HEK293 (cell line): ENCODE measurements around the gene ZNF541.

Source experiments
- BCL11A ChIP-seq: fragments of 450-650 bp; formaldehyde crosslinking; IDR thresholded peaks from 2 replicates; pipeline ENCODE4 v1.5.1; 2016; ENCODE audit warnings: low read depth, missing biosample characterization, missing genetic modification characterization
- CTCF ChIP-seq: fragments of 450-650 bp; formaldehyde crosslinking; IDR thresholded peaks from 2 replicates; pipeline ENCODE4 v1.5.1; 2016; ENCODE audit warnings: missing biosample characterization, missing genetic modification characterization
- EGR2 ChIP-seq: fragments of 450-650 bp; formaldehyde crosslinking; IDR thresholded peaks from 2 replicates; pipeline ENCODE4 v1.5.1; 2016; ENCODE audit warnings: low read depth, missing biosample characterization, missing genetic modification characterization
- ZBTB44 ChIP-seq: fragments of 450-650 bp; IDR thresholded peaks from 2 replicates; pipeline ENCODE4 v1.5.1; 2018; ENCODE audit warnings: missing biosample characterization, mild to moderate bottlenecking, missing genetic modification characterization
- ZBTB49 ChIP-seq: fragments of 450-650 bp; formaldehyde crosslinking; IDR thresholded peaks from 2 replicates; pipeline ENCODE4 v1.5.1; 2016; ENCODE audit warnings: missing biosample characterization, missing genetic modification characterization, low read depth
- ZFHX2 ChIP-seq: fragments of 450-650 bp; formaldehyde crosslinking; conservative IDR thresholded peaks from 2 replicates; pipeline ENCODE4 v1.5.1; 2016; ENCODE audit warnings: missing biosample characterization, missing genetic modification characterization
- ZNF114 ChIP-seq: fragments of 450-650 bp; formaldehyde crosslinking; IDR thresholded peaks from 2 replicates; pipeline ENCODE4 v1.5.0; 2017; ENCODE audit warnings: missing biosample characterization, missing genetic modification characterization
- ZNF140 ChIP-seq: fragments of 450-650 bp; formaldehyde crosslinking; IDR thresholded peaks from 2 replicates; pipeline ENCODE4 v1.5.1; 2016; ENCODE audit warnings: missing biosample characterization, missing genetic modification characterization
- ZNF157 ChIP-seq: fragments of 450-650 bp; formaldehyde crosslinking; IDR thresholded peaks from 2 replicates; pipeline ENCODE4 v1.5.1; 2016; ENCODE audit warnings: missing biosample characterization, missing genetic modification characterization
- ZNF211 ChIP-seq: fragments of 450-650 bp; formaldehyde crosslinking; IDR thresholded peaks from 2 replicates; pipeline ENCODE4 v1.5.1; 2016; ENCODE audit warnings: low read depth, missing biosample characterization, missing genetic modification characterization
- ZNF214 ChIP-seq: fragments of 450-650 bp; formaldehyde crosslinking; IDR thresholded peaks from 2 replicates; pipeline ENCODE4 v1.5.1; 2017; ENCODE audit warnings: missing biosample characterization, mild to moderate bottlenecking, missing genetic modification characterization, borderline replicate concordance
- ZNF239 ChIP-seq: fragments of 450-650 bp; formaldehyde crosslinking; IDR thresholded peaks from 2 replicates; pipeline ENCODE4 v1.5.1; 2016; ENCODE audit warnings: missing biosample characterization, missing genetic modification characterization
- ZNF266 ChIP-seq: fragments of 450-650 bp; formaldehyde crosslinking; IDR thresholded peaks from 2 replicates; pipeline ENCODE4 v1.5.1; 2016; ENCODE audit warnings: missing biosample characterization, missing genetic modification characterization, low read depth
- ZNF362 ChIP-seq: fragments of 450-650 bp; formaldehyde crosslinking; IDR thresholded peaks from 2 replicates; pipeline ENCODE4 v1.5.1; 2016; ENCODE audit warnings: missing biosample characterization, missing genetic modification characterization
- ZNF398 ChIP-seq: fragments of 450-650 bp; formaldehyde crosslinking; IDR thresholded peaks from 2 replicates; pipeline ENCODE4 v1.5.1; 2017; ENCODE audit warnings: missing biosample characterization, missing genetic modification characterization
- ZNF501 ChIP-seq: fragments of 450-650 bp; formaldehyde crosslinking; IDR thresholded peaks from 2 replicates; pipeline ENCODE4 v1.5.1; 2016; ENCODE audit warnings: missing biosample characterization, missing genetic modification characterization
- ZNF529 ChIP-seq: fragments of 450-650 bp; formaldehyde crosslinking; IDR thresholded peaks from 2 replicates; pipeline ENCODE4 v1.5.1; 2017; ENCODE audit warnings: missing genetic modification characterization, missing biosample characterization; ENCODE audit not compliant: insufficient replicate concordance
- ZNF530 ChIP-seq: fragments of 450-650 bp; formaldehyde crosslinking; IDR thresholded peaks from 2 replicates; pipeline ENCODE4 v1.5.1; 2016; ENCODE audit warnings: low read depth, missing biosample characterization, missing genetic modification characterization
- ZNF558 ChIP-seq: fragments of 450-650 bp; formaldehyde crosslinking; IDR thresholded peaks from 2 replicates; pipeline ENCODE4 v1.5.1; 2016; ENCODE audit warnings: missing biosample characterization, missing genetic modification characterization
- ZNF560 ChIP-seq: fragments of 450-650 bp; formaldehyde crosslinking; IDR thresholded peaks from 2 replicates; pipeline ENCODE4 v1.5.1; 2017; ENCODE audit warnings: missing biosample characterization, missing genetic modification characterization, borderline replicate concordance
- ZNF623 ChIP-seq: fragments of 450-650 bp; formaldehyde crosslinking; IDR thresholded peaks from 2 replicates; pipeline ENCODE4 v1.5.1; 2016; ENCODE audit warnings: missing biosample characterization, missing genetic modification characterization
- ZNF701 ChIP-seq: fragments of 450-650 bp; formaldehyde crosslinking; IDR thresholded peaks from 2 replicates; pipeline ENCODE4 v1.5.1; 2016; ENCODE audit warnings: missing biosample characterization, missing genetic modification characterization
- ZNF785 ChIP-seq: fragments of 450-650 bp; formaldehyde crosslinking; IDR thresholded peaks from 2 replicates; pipeline ENCODE4 v1.5.1; 2016; ENCODE audit warnings: missing biosample characterization, missing genetic modification characterization
- ZNF791 ChIP-seq: fragments of 450-650 bp; formaldehyde crosslinking; IDR thresholded peaks from 2 replicates; pipeline ENCODE4 v1.5.1; 2016; ENCODE audit warnings: missing biosample characterization, missing genetic modification characterization
- ZNF843 ChIP-seq: fragments of 450-650 bp; formaldehyde crosslinking; IDR thresholded peaks from 2 replicates; pipeline ENCODE4 v1.5.1; 2016; ENCODE audit warnings: missing biosample characterization, missing genetic modification characterization
- ZSCAN18 ChIP-seq: fragments of 450-650 bp; formaldehyde crosslinking; IDR thresholded peaks from 2 replicates; pipeline ENCODE4 v1.5.1; 2016; ENCODE audit warnings: missing biosample characterization, missing genetic modification characterization
- TF ChIP-seq, protein P1 (sequence below): fragments of 450-650 bp; formaldehyde crosslinking; IDR thresholded peaks from 2 replicates; pipeline ENCODE4 v1.5.1; 2017; ENCODE audit warnings: missing biosample characterization, mild to moderate bottlenecking, missing genetic modification characterization, moderate library complexity

Gene ZNF541

GRCh38 chr19:47581605-47582319 lies 8.8 kb upstream of the ZNF541 start (continued):
- no peak for TF ChIP-seq CTCF (tag by site-specific recombination)
- TF ChIP-seq ZNF560 = no peak
- no peak for TF ChIP-seq BCL11A (tag by site-specific recombination)
- peak; percentile 83 for TF ChIP-seq ZNF398 (tag by site-specific recombination)
- TF ChIP-seq ZNF529 (tag by site-specific recombination) = no peak
- no peak for TF ChIP-seq ZBTB44 (tag by site-specific recombination)
- TF ChIP-seq ZNF501 = 0 out of 2 replicates have a peak, but pooled peaks have one; percentile 17
- TF ChIP-seq ZSCAN18 (tag by site-specific recombination) = 0 out of 2 replicates have a peak, but pooled peaks have one; percentile 54
- TF ChIP-seq, protein P1, sequence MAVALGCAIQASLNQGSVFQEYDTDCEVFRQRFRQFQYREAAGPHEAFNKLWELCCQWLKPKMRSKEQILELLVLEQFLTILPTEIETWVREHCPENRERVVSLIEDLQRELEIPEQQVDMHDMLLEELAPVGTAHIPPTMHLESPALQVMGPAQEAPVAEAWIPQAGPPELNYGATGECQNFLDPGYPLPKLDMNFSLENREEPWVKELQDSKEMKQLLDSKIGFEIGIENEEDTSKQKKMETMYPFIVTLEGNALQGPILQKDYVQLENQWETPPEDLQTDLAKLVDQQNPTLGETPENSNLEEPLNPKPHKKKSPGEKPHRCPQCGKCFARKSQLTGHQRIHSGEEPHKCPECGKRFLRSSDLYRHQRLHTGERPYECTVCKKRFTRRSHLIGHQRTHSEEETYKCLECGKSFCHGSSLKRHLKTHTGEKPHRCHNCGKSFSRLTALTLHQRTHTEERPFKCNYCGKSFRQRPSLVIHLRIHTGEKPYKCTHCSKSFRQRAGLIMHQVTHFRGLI (tag by site-specific recombination) = peak; percentile 46; the same call in 1 of the 2 replicates
- TF ChIP-seq ZNF843 = 0 out of 2 replicates have a peak, but pooled peaks have one; percentile 23
- peak; percentile 16; the same call in 1 of the 2 replicates for TF ChIP-seq ZNF266 (tag by site-specific recombination)
- TF ChIP-seq ZNF623 (tag by site-specific recombination) = no peak
- TF ChIP-seq ZNF530 (tag by site-specific recombination) = 0 out of 2 replicates have a peak, but pooled peaks have one; percentile 15
- TF ChIP-seq ZNF214 (tag by site-specific recombination) = no peak
- peak; percentile 99 for TF ChIP-seq EGR2 (tag by site-specific recombination)
- no peak for TF ChIP-seq ZNF362 (tag by site-specific recombination)
- TF ChIP-seq ZNF239 (tag by site-specific recombination) = peak; percentile 53; the same call in 1 of the 2 replicates
- TF ChIP-seq ZNF558 (tag by site-specific recombination) = no peak
- TF ChIP-seq ZBTB49 = no peak
- no peak; the same call in 1 of the 2 replicates for TF ChIP-seq ZNF157 (tag by site-specific recombination)
- TF ChIP-seq ZNF785 (tag by site-specific recombination) = 0 out of 2 replicates have a peak, but pooled peaks have one; percentile 52
- 0 out of 2 replicates have a peak, but pooled peaks have one; percentile 15 for TF ChIP-seq ZNF211 (tag by site-specific recombination)
- peak; percentile 28; the same call in 1 of the 2 replicates for TF ChIP-seq ZNF701
- TF ChIP-seq ZNF791 (tag by site-specific recombination) = 0 out of 2 replicates have a peak, but pooled peaks have one; percentile 40
- no peak for TF ChIP-seq ZNF114 (tag by site-specific recombination)
- TF ChIP-seq ZNF140 = no peak
- peak; percentile 96 for TF ChIP-seq ZFHX2
